CD8-positive, alpha-beta memory T cell (primary cell): ENCODE data around the gene PTPRE. TPM values are rescaled to one million over a fixed set of nuclear protein-coding genes. Genes with fewer than 3 reads are reported as not detected.

Experiments used
- CTCF ChIA-PET: fragments of 350-600 bp; sonication (Branson Sonifier 250); formaldehyde crosslinking; loops from one replicate; lab custom pipeline; 2021; ENCODE audit warnings: antibody characterized with exemption; lab: Charles Lee
- POLR2A ChIA-PET: fragments of 350-600 bp; sonication (Branson Sonifier 250); formaldehyde crosslinking; loops from one replicate; lab custom pipeline; 2021; ENCODE audit warnings: antibody characterized with exemption; lab: Charles Lee
- DNase-seq, 5 donors: peaks; one replicate each; pipeline versions ENCODE4 v3.0.0 to v3.0.0-alpha.2; 2020 to 2022; ENCODE audit warnings: mixed read lengths in 1 of 5
- H3K27ac ChIP-seq: one replicate; pipeline ENCODE4 v1.7.0; 2013; ENCODE audit warnings: low read depth, mild to moderate bottlenecking, low read length, moderate library complexity
- H3K27me3 ChIP-seq: 2 replicates; pipeline ENCODE4 v1.7.0; 2013; ENCODE audit warnings: low read length, mild to moderate bottlenecking; ENCODE audit not compliant: insufficient read depth, poor library complexity, severe bottlenecking
- H3K36me3 ChIP-seq: 2 replicates; pipeline ENCODE4 v1.7.0; 2013; ENCODE audit warnings: mild to moderate bottlenecking, low read length, moderate library complexity; ENCODE audit not compliant: insufficient read depth
- H3K4me1 ChIP-seq: 2 replicates; pipeline ENCODE4 v1.7.0; 2013; ENCODE audit warnings: mild to moderate bottlenecking, low read length, moderate library complexity; ENCODE audit not compliant: insufficient read depth
- H3K4me3 ChIP-seq: 2 replicates; pipeline ENCODE4 v1.7.0; 2013; ENCODE audit warnings: mild to moderate bottlenecking, low read length
- H3K9me3 ChIP-seq: 2 replicates; pipeline ENCODE4 v1.7.0; 2013; ENCODE audit warnings: mild to moderate bottlenecking, low read length
- H3K27ac Mint-ChIP-seq, 8 donors: one replicate each; pipeline ENCODE4 v1.8.0; 2020 to 2021; ENCODE audit warnings: mixed read lengths in 8 of 8, mild to moderate bottlenecking in 6 of 8, inconsistent platforms in 3 of 8, moderate library complexity in 3 of 8
- H3K27me3 Mint-ChIP-seq, 2 donors: one replicate each; pipeline ENCODE4 v1.8.0; 2020 to 2021; ENCODE audit warnings: mixed read lengths in 2 of 2, mild to moderate bottlenecking in 1 of 2, moderate library complexity in 1 of 2
- H3K36me3 Mint-ChIP-seq, 3 donors: one replicate each; pipeline ENCODE4 v1.8.0; 2020 to 2021; ENCODE audit warnings: mixed read lengths in 3 of 3, inconsistent platforms in 1 of 3, mild to moderate bottlenecking in 1 of 3
- H3K4me1 Mint-ChIP-seq, 3 donors: one replicate each; pipeline ENCODE4 v1.8.0; 2020 to 2021; ENCODE audit warnings: mixed read lengths in 3 of 3, inconsistent platforms in 1 of 3, mild to moderate bottlenecking in 1 of 3
- H3K4me3 Mint-ChIP-seq, 7 donors: one replicate each; pipeline ENCODE4 v1.8.0; 2020 to 2021; ENCODE audit warnings: mixed read lengths in 7 of 7, mild to moderate bottlenecking in 6 of 7, moderate library complexity in 4 of 7, inconsistent platforms in 2 of 7
- H3K9me3 Mint-ChIP-seq, 5 donors: one replicate each; pipeline ENCODE4 v1.8.0; 2020 to 2022; ENCODE audit warnings: mixed read lengths in 5 of 5, mild to moderate bottlenecking in 3 of 5, moderate library complexity in 2 of 5, inconsistent platforms in 1 of 5
- polyA plus RNA-seq: library from polyadenylated mRNA; unstranded; fragments of 300-500 nt; fragmentation: Illumina TruSeq; gene quantifications from one replicate; pipeline ENCODE4 v1.2.3, GENCODE V29; 2021
- total RNA-seq, 2 experiments: library from RNA; stranded (reverse); gene quantifications; one replicate each; pipeline ENCODE4 v1.2.3, GENCODE V29; 2021

The PTPRE gene
- total RNA-seq, result 10 to 100 TPM; 25.2 to 29.5 TPM
- 26.0 TPM for polyA plus RNA-seq

- Histone ChIP-seq H3K4me3 (no peak within 1 kb of the TSS), H3K36me3 (no peaks in the 10 kb centered on the region), H3K4me1 (no peaks in the 10 kb centered on the region), H3K9me3 (no peaks in the 10 kb centered on the region), H3K27ac (no peak within 1 kb of the TSS), H3K27me3 (peaks cover 11% of the 10 kb centered on the region)
- Mint-ChIP-seq H3K36me3 (no peaks in the 10 kb centered on the region), H3K27ac (no peak within 1 kb of the TSS), H3K4me1 (no peaks in the 10 kb centered on the region), H3K27me3 (peaks cover 31 to 51% of the 10 kb centered on the region in 2 donors), H3K4me3 (peak within 1 kb of the TSS in 6 of 7 donors; percentile 28 to 59 (median 48)), H3K9me3 (no peaks in the 10 kb centered on the region)
- DNase-seq, result peak; percentile 21 to 53 (median 43)
- POLR2A ChIA-PET, result no interaction called here
- CTCF ChIA-PET, result interaction anchor here (0.6 to 2.2 kb wide), 8 partner anchors 8 to 243 kb away, joined by 3 to 16 read pairs (median 4); no protein-coding TSS in a partner anchor
Measured at GRCh38 chr10:127906548-127907377, at the start of gene PTPRE. PTPRE (plus strand) TSS chr10:127907103; CDS start chr10:128040882, 133,779 bp downstream.

GRCh38 chr10:127860592-127860991 lies 46.3 kb upstream of the PTPRE start:
- Histone ChIP-seq H3K36me3 (no peaks in the 10 kb centered on the region), H3K9me3 (no peaks in the 10 kb centered on the region), H3K27ac (no peak overlapping the region), H3K27me3 (no peaks in the 10 kb centered on the region), H3K4me3 (no peak overlapping the region), H3K4me1 (no peaks in the 10 kb centered on the region)
- ChIA-PET POLR2A (no interaction called here), CTCF (no interaction called here)
- no peak for DNase-seq
- Mint-ChIP-seq H3K27ac (no peak overlapping the region), H3K9me3 (peaks cover 0 to 8% (median 0%) of the 10 kb centered on the region in 5 donors), H3K4me3 (no peak overlapping the region), H3K27me3 (peaks cover 9 to 16% of the 10 kb centered on the region in 2 donors), H3K36me3 (peaks cover 0 to 2% (median 0%) of the 10 kb centered on the region in 3 donors), H3K4me1 (no peaks in the 10 kb centered on the region)

- Histone ChIP-seq H3K27ac (no peak overlapping the region), H3K36me3 (no peaks in the 10 kb centered on the region), H3K27me3 (no peaks in the 10 kb centered on the region), H3K4me3 (no peak overlapping the region), H3K4me1 (no peaks in the 10 kb centered on the region), H3K9me3 (no peaks in the 10 kb centered on the region)
- ChIA-PET CTCF (no interaction called here), POLR2A (no interaction called here)
- DNase-seq, result no peak
- H3K4me1 Mint-ChIP-seq, result no peaks in the 10 kb centered on the region
- H3K4me3 Mint-ChIP-seq, result no peak overlapping the region
- H3K27me3 Mint-ChIP-seq, result peaks cover 14 to 24% of the 10 kb centered on the region in 2 donors
- no peak overlapping the region for H3K27ac Mint-ChIP-seq
- peaks cover 0 to 8% (median 0%) of the 10 kb centered on the region in 5 donors for H3K9me3 Mint-ChIP-seq
- H3K36me3 Mint-ChIP-seq, result peaks cover 0 to 2% (median 0%) of the 10 kb centered on the region in 3 donors
Measured at GRCh38 chr10:127863231-127863825, 43.6 kb upstream of the PTPRE start.

- H3K27ac ChIP-seq, result no peak overlapping the region
- no peak for DNase-seq
- no peaks in the 10 kb centered on the region for H3K4me1 ChIP-seq
- no peaks in the 10 kb centered on the region for H3K4me1 Mint-ChIP-seq
- peaks cover 21 to 34% of the 10 kb centered on the region in 2 donors for H3K27me3 Mint-ChIP-seq
- H3K27me3 ChIP-seq, result no peaks in the 10 kb centered on the region
- H3K36me3 Mint-ChIP-seq, result peaks cover 0 to 2% (median 0%) of the 10 kb centered on the region in 3 donors
- POLR2A ChIA-PET, result no interaction called here
- H3K4me3 Mint-ChIP-seq, result no peak overlapping the region
- H3K4me3 ChIP-seq, result no peak overlapping the region
- H3K27ac Mint-ChIP-seq, result no peak overlapping the region
- CTCF ChIA-PET, result interaction anchor here (1.2 kb wide), 1 partner anchor 12 kb away, joined by 3 read pairs; no protein-coding TSS in a partner anchor
- H3K9me3 Mint-ChIP-seq, result peaks cover 2 to 17% (median 11%) of the 10 kb centered on the region in 5 donors
- no peaks in the 10 kb centered on the region for H3K9me3 ChIP-seq
- no peaks in the 10 kb centered on the region for H3K36me3 ChIP-seq
Measured at GRCh38 chr10:127866276-127867013, 40.5 kb upstream of the PTPRE start.

GRCh38 chr10:127867805-127868204 lies 39.1 kb upstream of the PTPRE start:
- H3K27ac ChIP-seq, result no peak overlapping the region
- no peaks in the 10 kb centered on the region for H3K4me1 ChIP-seq
- H3K9me3 Mint-ChIP-seq, result peaks cover 2 to 17% (median 11%) of the 10 kb centered on the region in 5 donors
- ChIA-PET POLR2A (no interaction called here), CTCF (no interaction called here)
- H3K27ac Mint-ChIP-seq, result no peak overlapping the region
- no peak overlapping the region for H3K4me3 Mint-ChIP-seq
- no peaks in the 10 kb centered on the region for H3K27me3 ChIP-seq
- no peak for DNase-seq
- H3K4me3 ChIP-seq, result no peak overlapping the region
- H3K27me3 Mint-ChIP-seq, result peaks cover 19 to 43% of the 10 kb centered on the region in 2 donors
- no peaks in the 10 kb centered on the region for H3K36me3 ChIP-seq
- H3K9me3 ChIP-seq, result no peaks in the 10 kb centered on the region
- no peaks in the 10 kb centered on the region for H3K4me1 Mint-ChIP-seq
- H3K36me3 Mint-ChIP-seq, result peaks cover 0 to 2% (median 0%) of the 10 kb centered on the region in 3 donors

GRCh38 chr10:127869329-127869728 lies 37.6 kb upstream of the PTPRE start:
- no peaks in the 10 kb centered on the region for H3K27me3 ChIP-seq
- no peak for DNase-seq
- no peaks in the 10 kb centered on the region for H3K4me1 ChIP-seq
- H3K9me3 Mint-ChIP-seq, result peaks cover 2 to 11% (median 9%) of the 10 kb centered on the region in 5 donors
- POLR2A ChIA-PET, result no interaction called here
- H3K36me3 ChIP-seq, result no peaks in the 10 kb centered on the region
- no peak overlapping the region for H3K4me3 Mint-ChIP-seq
- CTCF ChIA-PET, result no interaction called here
- H3K27me3 Mint-ChIP-seq, result peaks cover 18 to 46% of the 10 kb centered on the region in 2 donors
- H3K36me3 Mint-ChIP-seq, result no peaks in the 10 kb centered on the region
- H3K27ac Mint-ChIP-seq, result no peak overlapping the region
- H3K4me1 Mint-ChIP-seq, result no peaks in the 10 kb centered on the region
- no peak overlapping the region for H3K4me3 ChIP-seq
- no peaks in the 10 kb centered on the region for H3K9me3 ChIP-seq
- no peak overlapping the region for H3K27ac ChIP-seq

GRCh38 chr10:127871631-127872010 lies 35.3 kb upstream of the PTPRE start:
- Mint-ChIP-seq H3K4me3 (no peak overlapping the region), H3K27ac (no peak overlapping the region), H3K4me1 (no peaks in the 10 kb centered on the region), H3K27me3 (peaks cover 11 to 40% of the 10 kb centered on the region in 2 donors), H3K36me3 (no peaks in the 10 kb centered on the region), H3K9me3 (peaks cover 2 to 11% (median 9%) of the 10 kb centered on the region in 5 donors)
- Histone ChIP-seq H3K27me3 (no peaks in the 10 kb centered on the region), H3K9me3 (no peaks in the 10 kb centered on the region), H3K27ac (no peak overlapping the region), H3K4me1 (no peaks in the 10 kb centered on the region), H3K36me3 (no peaks in the 10 kb centered on the region), H3K4me3 (no peak overlapping the region)
- ChIA-PET POLR2A (no interaction called here), CTCF (no interaction called here)
- no peak for DNase-seq
